ENCODE measurements around the gene FBXL17.

Gene FBXL17

DNA sequence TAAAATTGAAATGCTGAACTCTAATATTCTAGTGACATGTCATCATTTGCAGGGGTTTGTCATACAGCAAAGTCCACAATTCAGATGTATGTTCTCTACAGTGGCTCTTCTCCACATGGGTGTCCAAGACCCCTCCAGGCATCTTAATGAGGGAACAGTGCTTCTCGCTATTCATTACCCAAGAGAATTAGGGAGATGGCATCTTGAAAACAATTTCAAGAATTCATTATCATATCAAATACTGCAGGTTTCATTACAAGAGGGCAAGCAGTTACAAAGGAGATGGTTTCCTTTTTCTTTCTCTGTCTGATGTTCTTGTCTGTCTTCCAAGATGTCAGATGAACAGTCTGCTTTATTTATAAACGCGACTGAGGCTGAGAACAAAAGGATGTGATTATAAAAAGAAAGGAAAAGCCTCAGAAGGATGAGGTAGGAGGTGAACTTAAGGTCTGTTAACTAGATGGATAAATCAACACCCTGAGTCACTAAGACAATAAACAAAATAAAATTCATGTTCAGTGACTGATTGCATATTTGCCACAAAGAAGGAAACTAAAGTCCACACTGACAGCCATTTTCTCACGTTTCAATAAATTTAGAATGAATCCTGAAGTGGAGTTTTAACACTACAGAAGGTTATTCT lies 384.4 kb downstream of the FBXL17 start:
- no peak for DNase-seq
- H3K4me1 Mint-ChIP-seq (ENCODE audit: low read depth): peaks cover 4% of the 10 kb centered on the region
- no peak overlapping the region for H3K27ac Mint-ChIP-seq
- no peaks in the 10 kb centered on the region for H3K27me3 Mint-ChIP-seq
- peaks cover 5% of the 10 kb centered on the region for H3K36me3 Mint-ChIP-seq (ENCODE audit: low read depth)
- H3K9me3 Mint-ChIP-seq: no peaks in the 10 kb centered on the region
- H3K4me3 Mint-ChIP-seq: no peak overlapping the region

GRCh38 chr5:107993341-107993740 lies 388.6 kb downstream of the FBXL17 start:
- peaks cover 5% of the 10 kb centered on the region for H3K36me3 Mint-ChIP-seq (ENCODE audit: low read depth)
- H3K9me3 Mint-ChIP-seq: no peaks in the 10 kb centered on the region
- no peaks in the 10 kb centered on the region for H3K27me3 Mint-ChIP-seq
- no peak overlapping the region for H3K27ac Mint-ChIP-seq
- peaks cover 8% of the 10 kb centered on the region for H3K4me1 Mint-ChIP-seq (ENCODE audit: low read depth)
- no peak for DNase-seq
- H3K4me3 Mint-ChIP-seq: no peak overlapping the region

DNA sequence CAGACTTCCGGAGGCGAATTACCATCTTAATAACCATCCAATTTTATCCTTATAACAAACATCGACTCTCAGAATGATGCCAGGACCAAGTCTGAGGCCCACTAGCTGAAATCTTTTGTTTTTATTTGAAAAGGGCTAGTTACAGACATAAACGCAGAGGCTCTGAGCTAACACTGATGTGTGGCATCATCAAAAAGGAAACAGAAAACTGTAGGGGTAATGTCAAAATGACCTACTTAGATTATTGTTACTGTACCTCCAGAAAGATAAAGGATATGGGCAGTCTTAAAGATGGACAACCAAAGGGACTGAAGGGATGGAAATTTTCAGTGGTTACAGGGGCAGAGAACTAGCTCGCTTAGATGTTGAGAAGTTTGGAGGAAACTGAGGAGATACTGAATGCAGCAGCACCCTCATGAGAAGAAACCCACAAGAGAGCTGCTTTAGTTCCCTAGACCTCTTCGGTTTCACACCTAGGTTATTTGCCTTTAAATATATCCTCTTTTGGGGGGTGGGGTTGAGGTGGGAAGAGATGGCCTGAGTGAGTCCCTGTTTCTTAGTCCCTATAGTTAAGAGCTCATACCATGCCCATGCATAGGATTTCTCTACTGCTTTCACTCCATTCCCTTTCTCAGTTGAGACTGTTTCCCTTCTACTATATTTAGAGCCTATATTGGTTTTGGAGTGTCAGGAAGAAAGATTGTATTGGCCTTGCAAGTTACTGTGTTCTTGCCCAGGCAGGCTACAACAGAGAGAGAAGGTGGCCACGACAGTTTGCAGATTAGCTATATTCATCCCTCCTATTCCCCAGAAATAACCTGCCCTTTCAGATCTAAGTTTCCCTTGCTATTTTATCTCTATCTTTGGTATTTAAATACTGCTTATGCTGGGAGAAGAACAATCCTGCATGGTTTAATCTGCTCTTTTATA lies 390.8 kb downstream of the FBXL17 start:
- H3K27me3 Mint-ChIP-seq: no peaks in the 10 kb centered on the region
- H3K27ac Mint-ChIP-seq: peak overlapping the region; percentile 15
- DNase-seq: no peak
- no peaks in the 10 kb centered on the region for H3K9me3 Mint-ChIP-seq
- no peak overlapping the region for H3K4me3 Mint-ChIP-seq
- peaks cover 8% of the 10 kb centered on the region for H3K4me1 Mint-ChIP-seq (ENCODE audit: low read depth)
- H3K36me3 Mint-ChIP-seq (ENCODE audit: low read depth): no peaks in the 10 kb centered on the region

GRCh38 chr5:107985144-107985543 lies 396.8 kb downstream of the FBXL17 start:
- Mint-ChIP-seq H3K9me3 (no peaks in the 10 kb centered on the region), H3K27ac (no peak overlapping the region), H3K27me3 (no peaks in the 10 kb centered on the region), H3K4me1 (ENCODE audit: low read depth) (peaks cover 17% of the 10 kb centered on the region), H3K4me3 (no peak overlapping the region), H3K36me3 (ENCODE audit: low read depth) (no peaks in the 10 kb centered on the region)
- DNase-seq: no peak

DNA sequence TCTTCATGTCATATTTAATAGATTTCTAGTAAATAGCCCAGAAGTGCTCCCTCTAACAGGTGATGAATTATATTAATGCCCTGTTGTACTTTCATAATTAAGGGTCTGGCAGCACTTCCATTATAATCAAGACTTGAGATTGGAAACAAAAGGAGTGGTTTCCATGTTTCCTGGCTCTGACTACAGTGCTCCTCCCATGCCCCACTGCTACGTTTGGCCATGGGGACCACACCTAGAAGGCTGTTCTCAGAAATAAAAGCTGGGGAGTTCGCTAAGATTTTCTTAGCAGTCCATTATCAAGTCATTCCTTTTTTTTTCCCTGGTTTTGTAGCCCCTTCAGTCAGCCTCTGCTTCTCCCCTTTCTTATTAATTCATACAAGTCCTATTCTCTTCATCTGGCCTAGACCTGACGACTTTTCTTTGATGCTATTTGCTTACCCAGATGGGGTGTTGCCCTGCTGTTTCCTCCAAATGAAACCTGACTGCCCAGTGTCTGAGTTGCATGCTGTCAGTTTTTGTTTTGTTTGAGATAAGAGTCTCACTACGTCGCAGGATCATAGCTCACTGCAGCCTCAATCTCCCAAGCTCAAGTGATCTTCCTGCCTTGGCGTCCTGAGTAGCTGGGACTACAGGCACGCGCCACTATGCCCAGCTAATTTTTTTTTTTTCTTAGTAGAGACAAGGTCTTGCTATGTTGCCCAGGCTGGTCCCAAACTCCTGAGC lies 399.0 kb downstream of the FBXL17 start:
- H3K4me3 Mint-ChIP-seq: no peak overlapping the region
- no peaks in the 10 kb centered on the region for H3K9me3 Mint-ChIP-seq
- H3K27ac Mint-ChIP-seq: no peak overlapping the region
- no peak for DNase-seq
- H3K27me3 Mint-ChIP-seq: no peaks in the 10 kb centered on the region
- H3K4me1 Mint-ChIP-seq (ENCODE audit: low read depth): peaks cover 23% of the 10 kb centered on the region
- peaks cover 3% of the 10 kb centered on the region for H3K36me3 Mint-ChIP-seq (ENCODE audit: low read depth)

- DNase-seq: no peak
- Mint-ChIP-seq H3K4me1 (ENCODE audit: low read depth) (peaks cover 23% of the 10 kb centered on the region), H3K27me3 (no peaks in the 10 kb centered on the region), H3K36me3 (ENCODE audit: low read depth) (peaks cover 3% of the 10 kb centered on the region), H3K9me3 (no peaks in the 10 kb centered on the region), H3K4me3 (no peak overlapping the region), H3K27ac (peak overlapping the region; percentile 42)
These were observed 400.8 kb downstream of the FBXL17 start for GRCh38 chr5:107980923-107981692.

DNA sequence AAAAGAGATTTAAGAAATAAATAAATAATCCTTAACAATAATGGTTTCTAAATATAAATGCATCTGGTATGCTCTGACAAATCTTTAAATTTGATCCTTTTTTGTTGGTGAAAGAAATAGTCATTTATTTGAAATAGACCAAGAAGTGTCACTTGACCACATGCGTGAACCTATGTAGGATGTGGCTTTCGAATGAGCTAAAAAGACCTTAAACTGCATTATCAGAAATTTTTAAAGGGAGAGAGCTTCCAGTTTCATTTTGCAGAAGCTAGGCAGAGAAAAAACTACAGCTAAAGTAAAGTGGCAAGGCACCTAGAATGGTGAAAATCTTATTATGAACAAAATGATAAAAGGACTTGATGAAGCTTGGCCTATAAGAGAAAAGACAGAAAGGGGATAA lies 402.0 kb downstream of the FBXL17 start:
- Mint-ChIP-seq H3K9me3 (no peaks in the 10 kb centered on the region), H3K27ac (no peak overlapping the region), H3K27me3 (no peaks in the 10 kb centered on the region), H3K4me1 (ENCODE audit: low read depth) (peaks cover 19% of the 10 kb centered on the region), H3K4me3 (no peak overlapping the region), H3K36me3 (ENCODE audit: low read depth) (peaks cover 3% of the 10 kb centered on the region)
- DNase-seq: no peak

GRCh38 chr5:107979291-107979690 lies 402.6 kb downstream of the FBXL17 start:
- Mint-ChIP-seq H3K27ac (no peak overlapping the region), H3K9me3 (no peaks in the 10 kb centered on the region), H3K36me3 (ENCODE audit: low read depth) (peaks cover 3% of the 10 kb centered on the region), H3K27me3 (no peaks in the 10 kb centered on the region), H3K4me3 (no peak overlapping the region), H3K4me1 (ENCODE audit: low read depth) (peaks cover 19% of the 10 kb centered on the region)
- no peak for DNase-seq

DNA sequence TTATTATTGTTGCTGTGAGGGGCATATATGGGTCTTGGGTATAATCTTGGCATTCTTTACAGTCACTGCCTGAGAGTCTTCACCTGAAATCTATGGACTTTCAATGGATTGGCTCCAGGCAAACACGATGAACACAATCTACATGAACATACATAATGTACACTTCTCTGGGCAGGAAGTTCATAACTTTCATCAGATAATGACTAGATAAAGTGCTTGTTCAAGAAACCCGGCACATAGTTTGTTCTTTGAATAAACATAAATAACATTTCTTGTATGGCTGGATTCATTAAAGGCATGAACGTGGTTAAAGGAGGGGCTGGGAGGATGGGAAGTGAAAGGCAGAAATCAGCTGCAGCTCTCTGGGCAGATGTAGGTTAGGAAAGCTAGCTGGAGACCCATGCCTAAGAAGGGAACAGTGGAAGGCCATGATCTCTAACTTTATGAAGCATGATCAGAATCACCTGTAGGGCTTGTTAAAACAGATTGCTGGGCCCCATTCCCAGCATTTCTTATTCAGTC lies 404.3 kb downstream of the FBXL17 start:
- H3K36me3 Mint-ChIP-seq (ENCODE audit: low read depth): peaks cover 3% of the 10 kb centered on the region
- no peak overlapping the region for H3K4me3 Mint-ChIP-seq
- no peaks in the 10 kb centered on the region for H3K27me3 Mint-ChIP-seq
- no peak for DNase-seq
- no peak overlapping the region for H3K27ac Mint-ChIP-seq
- no peaks in the 10 kb centered on the region for H3K9me3 Mint-ChIP-seq
- H3K4me1 Mint-ChIP-seq (ENCODE audit: low read depth): peaks cover 17% of the 10 kb centered on the region

DNA sequence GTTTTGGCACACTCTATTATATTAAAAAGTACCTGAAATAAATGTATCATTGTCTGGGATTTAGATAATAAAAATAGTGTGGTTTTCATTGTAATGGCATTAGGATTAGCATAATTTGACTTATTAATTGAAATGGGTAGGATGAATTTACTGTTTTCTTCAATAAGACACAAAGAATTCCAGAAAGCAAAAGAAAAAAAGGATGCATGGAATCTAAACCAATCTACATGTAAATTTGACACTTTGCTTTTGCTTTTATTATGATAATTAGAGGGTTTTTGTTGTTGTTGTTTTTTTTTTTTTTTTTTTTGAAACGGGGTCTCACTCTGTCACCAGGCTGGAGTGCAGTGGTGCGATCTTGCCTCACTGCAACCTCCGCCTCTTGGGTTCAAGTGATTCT lies 406.3 kb downstream of the FBXL17 start:
- Mint-ChIP-seq H3K4me1 (ENCODE audit: low read depth) (peaks cover 7% of the 10 kb centered on the region), H3K9me3 (no peaks in the 10 kb centered on the region), H3K27ac (no peak overlapping the region), H3K27me3 (no peaks in the 10 kb centered on the region), H3K4me3 (no peak overlapping the region), H3K36me3 (ENCODE audit: low read depth) (peaks cover 3% of the 10 kb centered on the region)
- DNase-seq: no peak

- no peak overlapping the region for H3K4me3 Mint-ChIP-seq
- no peaks in the 10 kb centered on the region for H3K36me3 Mint-ChIP-seq (ENCODE audit: low read depth)
- no peak for DNase-seq
- H3K9me3 Mint-ChIP-seq: no peaks in the 10 kb centered on the region
- H3K27ac Mint-ChIP-seq: no peak overlapping the region
- H3K4me1 Mint-ChIP-seq (ENCODE audit: low read depth): no peaks in the 10 kb centered on the region
- H3K27me3 Mint-ChIP-seq: no peaks in the 10 kb centered on the region
These were observed 410.1 kb downstream of the FBXL17 start for GRCh38 chr5:107971846-107972245.

GRCh38 chr5:107969847-107970246 lies 412.1 kb downstream of the FBXL17 start:
- H3K27ac Mint-ChIP-seq: no peak overlapping the region
- H3K27me3 Mint-ChIP-seq: no peaks in the 10 kb centered on the region
- no peaks in the 10 kb centered on the region for H3K4me1 Mint-ChIP-seq (ENCODE audit: low read depth)
- no peaks in the 10 kb centered on the region for H3K36me3 Mint-ChIP-seq (ENCODE audit: low read depth)
- no peak overlapping the region for H3K4me3 Mint-ChIP-seq
- no peak for DNase-seq
- H3K9me3 Mint-ChIP-seq: no peaks in the 10 kb centered on the region

DNA sequence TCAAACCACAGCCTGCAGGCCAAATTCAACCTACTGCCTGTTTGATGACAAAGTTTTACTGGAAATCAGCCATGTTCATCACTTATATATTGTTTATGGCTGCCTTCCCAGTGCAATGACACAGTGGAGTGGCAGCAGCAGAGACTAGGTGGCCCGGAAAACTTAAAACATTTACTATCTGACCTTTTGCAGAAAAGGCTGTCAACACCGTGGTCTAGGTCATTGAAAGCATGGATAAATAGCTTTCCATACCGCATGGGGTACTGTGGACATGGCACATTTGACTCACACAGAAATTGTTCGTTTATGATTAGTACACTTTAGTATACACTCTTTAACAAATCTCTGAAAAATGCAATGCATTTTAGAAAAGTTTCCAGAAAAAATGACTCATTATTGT lies 412.9 kb downstream of the FBXL17 start:
- Mint-ChIP-seq H3K27ac (no peak overlapping the region), H3K4me1 (ENCODE audit: low read depth) (no peaks in the 10 kb centered on the region)

GRCh38 chr5:107968406-107968843 lies 413.5 kb downstream of the FBXL17 start:
- H3K9me3 Mint-ChIP-seq: no peaks in the 10 kb centered on the region
- H3K4me1 Mint-ChIP-seq (ENCODE audit: low read depth): no peaks in the 10 kb centered on the region
- no peak for DNase-seq
- H3K36me3 Mint-ChIP-seq (ENCODE audit: low read depth): no peaks in the 10 kb centered on the region
- H3K27me3 Mint-ChIP-seq: no peaks in the 10 kb centered on the region
- H3K4me3 Mint-ChIP-seq: no peak overlapping the region
- no peak overlapping the region for H3K27ac Mint-ChIP-seq

More for the DNA sequence above, 412.9 kb downstream of the FBXL17 start:
- no peak overlapping the region for H3K4me3 Mint-ChIP-seq
- no peaks in the 10 kb centered on the region for H3K9me3 Mint-ChIP-seq
- no peaks in the 10 kb centered on the region for H3K27me3 Mint-ChIP-seq
- H3K36me3 Mint-ChIP-seq (ENCODE audit: low read depth): no peaks in the 10 kb centered on the region
- DNase-seq: no peak

Measured in activated T-cell treated with anti-CD3 and anti-CD28 coated beads, Interleukin-2, amount 50 U/mL, for 24 hours (primary cell).